OCI-LY1 (cell line): ENCODE measurements around the gene CPT1C.

Experiments
- CTCF ChIP-seq: fragments of 200-600 bp; sonication (generic), shearing (Covaris generic); IDR thresholded peaks from 2 replicates; pipeline ENCODE4 v1.5.1; 2017; ENCODE audit warnings: mild to moderate bottlenecking, antibody characterized with exemption, low read length, moderate library complexity, mixed read lengths
- EZH2 ChIP-seq: fragments of 200-600 bp; sonication (generic), shearing (Covaris generic); IDR thresholded peaks from 2 replicates; pipeline ENCODE4 v1.8.0; 2017; ENCODE audit warnings: borderline replicate concordance, mixed run types, mild to moderate bottlenecking, antibody characterized with exemption, low read length, moderate library complexity, mixed read lengths

GRCh38 chr19:49739933-49740332 lies 49.0 kb downstream of the CPT1C start:
- TF ChIP-seq CTCF (no peak), EZH2 (no peak)
